A673 (cell line): ENCODE measurements around the gene ODAD3. TPM values are rescaled to one million over a fixed set of nuclear protein-coding genes. Genes with fewer than 3 reads are reported as not detected.

Source experiments
- BruUV-seq: library from RNA; stranded (reverse); fragments of 400-500 nt; replicated peaks from 2 replicates; lab custom pipeline; 2021; lab: Mats Ljungman, UMichigan
- CTCF ChIA-PET: fragments of 300-600 bp; sonication (Branson Sonifier 250); formaldehyde crosslinking; loops from one replicate; lab custom pipeline; 2022; ENCODE audit warnings: antibody characterized with exemption; lab: Charles Lee
- POLR2A ChIA-PET: fragments of 300-600 bp; sonication (Branson Sonifier 250); formaldehyde crosslinking; loops from one replicate; lab custom pipeline; 2022; ENCODE audit warnings: antibody characterized with exemption; ENCODE audit not compliant: low non-redundant PET; lab: Charles Lee
- DNase-seq: peaks from one replicate; pipeline ENCODE4 v3.0.0-alpha.2; 2015; ENCODE audit warnings: low spot score
- H3K27ac ChIP-seq: fragments of 200-600 bp; sonication (generic); 2 replicates; pipeline ENCODE4 v1.5.1; 2016; ENCODE audit warnings: mixed run types, low read depth, mild to moderate bottlenecking, mixed read lengths, antibody characterized with exemption, low read length; ENCODE audit not compliant: poor library complexity, severe bottlenecking
- H3K27me3 ChIP-seq: fragments of 200-600 bp; sonication (generic); replicated peaks from 2 replicates; pipeline ENCODE4 v1.6.1; 2017; ENCODE audit warnings: mixed run types, low read depth, mild to moderate bottlenecking, mixed read lengths, antibody characterized with exemption, low read length; ENCODE audit not compliant: insufficient read depth, poor library complexity
- H3K36me3 ChIP-seq: fragments of 200-600 bp; sonication (generic); 2 replicates; pipeline ENCODE4 v1.6.1; 2016; ENCODE audit warnings: mixed run types, mild to moderate bottlenecking, mixed read lengths, antibody characterized with exemption, low read length; ENCODE audit not compliant: insufficient read depth, poor library complexity, severe bottlenecking
- H3K4me1 ChIP-seq: fragments of 200-600 bp; sonication (generic); 2 replicates; pipeline ENCODE4 v1.6.1; 2017; ENCODE audit warnings: mixed run types, mild to moderate bottlenecking, mixed read lengths, antibody characterized with exemption, low read length; ENCODE audit not compliant: insufficient read depth, poor library complexity, severe bottlenecking
- H3K4me3 ChIP-seq: fragments of 200-600 bp; sonication (generic); 2 replicates; pipeline ENCODE4 v1.5.1; 2016; ENCODE audit warnings: low read depth, mixed run types, mild to moderate bottlenecking, mixed read lengths, low read length; ENCODE audit not compliant: poor library complexity, severe bottlenecking
- H3K9me3 ChIP-seq: fragments of 200-600 bp; sonication (generic); 2 replicates; pipeline ENCODE4 v1.6.1; 2016; ENCODE audit warnings: mixed run types, low read depth, mild to moderate bottlenecking, mixed read lengths, antibody characterized with exemption, low read length; ENCODE audit not compliant: poor library complexity, severe bottlenecking
- CTCF ChIP-seq: fragments of 300-800, 200-600 bp; sonication (generic); conservative IDR thresholded peaks from 2 replicates; pipeline ENCODE4 v1.5.1; 2017; ENCODE audit warnings: low read depth, mild to moderate bottlenecking, antibody characterized with exemption, low read length, moderate library complexity, mixed read lengths
- EZH2 ChIP-seq: fragments of 200-600 bp; sonication (generic); IDR thresholded peaks from 2 replicates; pipeline ENCODE4 v1.6.1; 2017; ENCODE audit warnings: borderline replicate concordance, low read depth, mild to moderate bottlenecking, mixed read lengths, antibody characterized with exemption, low read length; ENCODE audit not compliant: poor library complexity, severe bottlenecking
- intact Hi-C: fragments of 100-400 bp; cut with micrococcal nuclease; formaldehyde crosslinking; loops from one replicate; pipeline ENCODE4 v1.10.0; 2022; ENCODE audit not compliant: unreplicated experiment
- total RNA-seq: library from RNA; stranded (reverse); gene quantifications from 2 replicates; pipeline ENCODE4 v1.2.3, GENCODE V29; 2021

Gene ODAD3
- total RNA-seq, 1 experiment from 2014 or later: 0.39 TPM

GRCh38 chr19:11420429-11421370 lies 14.2 kb downstream of the ODAD3 start:
- Histone ChIP-seq H3K27me3 (peaks cover 40% of the 10 kb centered on the region), H3K9me3 (no peaks in the 10 kb centered on the region), H3K4me3 (no peak overlapping the region), H3K27ac (no peak overlapping the region), H3K4me1 (no peaks in the 10 kb centered on the region), H3K36me3 (no peaks in the 10 kb centered on the region)
- intact Hi-C loops: no loop called here
- DNase-seq: no peak
- BruUV-seq: no TSS peak
- peak; percentile 23 for TF ChIP-seq EZH2
- no peak for TF ChIP-seq CTCF
- ChIA-PET POLR2A (no interaction called here), CTCF (interaction anchor here (0.6 to 1.4 kb wide), 3 partner anchors 14 to 53 kb away, joined by 3 to 6 read pairs (median 5); partner anchors contain the start of genes ODAD3 and PRKCSH)

GRCh38 chr19:11418549-11419506 lies 16.1 kb downstream of the ODAD3 start, which contains the start of gene RGL3:
Gene RGL3 (minus strand): TSS chr19:11419314. CDS start chr19:11419278, 36 bp downstream.
- Histone ChIP-seq H3K9me3 (no peaks in the 10 kb centered on the region), H3K36me3 (no peaks in the 10 kb centered on the region), H3K27ac (no peak within 1 kb of the TSS), H3K4me1 (no peaks in the 10 kb centered on the region), H3K4me3 (no peak within 1 kb of the TSS), H3K27me3 (peaks cover 40% of the 10 kb centered on the region)
- no TSS peak for BruUV-seq
- CTCF ChIA-PET: interaction anchor here (0.6 to 0.9 kb wide), 2 partner anchors 9 to 37 kb away, joined by 4 to 5 read pairs; no protein-coding TSS in a partner anchor
- intact Hi-C loops: no loop called here
- TF ChIP-seq EZH2: peak; percentile 85
- TF ChIP-seq CTCF: no peak
- no peak for DNase-seq
- POLR2A ChIA-PET: no interaction called here

GRCh38 chr19:11418094-11418548 lies 16.8 kb downstream of the ODAD3 start:
- H3K4me3 ChIP-seq: no peak overlapping the region
- no peaks in the 10 kb centered on the region for H3K9me3 ChIP-seq
- H3K27me3 ChIP-seq: peaks cover 40% of the 10 kb centered on the region
- no peak overlapping the region for H3K27ac ChIP-seq
- TF ChIP-seq CTCF (no peak), EZH2 (no peak)
- no peaks in the 10 kb centered on the region for H3K4me1 ChIP-seq
- ChIA-PET CTCF (interaction anchor here (0.7 kb wide), 1 partner anchor 76 kb away, joined by 7 read pairs; no protein-coding TSS in a partner anchor), POLR2A (no interaction called here)
- DNase-seq: no peak
- BruUV-seq: no TSS peak
- no peaks in the 10 kb centered on the region for H3K36me3 ChIP-seq
- intact Hi-C loops: no loop called here
